NCI-H1048 (cell line): Measurements from ENCODE around the gene GCSAM.

Experiments used
- DNase-seq: peaks from one replicate; lab custom pipeline; 2025; lab: John Stamatoyannopoulos, UW

Gene GCSAM

GRCh38 chr3:112129925-112130637 lies 3.0 kb downstream of the GCSAM start:
- DNase-seq = no peak

- DNase-seq = no peak
Measured at GRCh38 chr3:112128843-112129727, 4.0 kb downstream of the GCSAM start.

- DNase-seq = no peak
Measured at GRCh38 chr3:112127522-112128494, 5.2 kb downstream of the GCSAM start.

- DNase-seq = no peak
Measured at GRCh38 chr3:112126511-112126911, 6.5 kb downstream of the GCSAM start.

GRCh38 chr3:112124907-112125607 lies 8.0 kb downstream of the GCSAM start:
- no peak for DNase-seq

- no peak for DNase-seq
Measured at GRCh38 chr3:112123548-112123947, 9.5 kb downstream of the GCSAM start.

GRCh38 chr3:112122870-112123269 lies 10.2 kb downstream of the GCSAM start:
- DNase-seq = no peak

- DNase-seq = no peak
Measured at GRCh38 chr3:112121577-112122547, 11.2 kb downstream of the GCSAM start.

GRCh38 chr3:112119962-112120836 lies 12.8 kb downstream of the GCSAM start:
- DNase-seq = no peak

GRCh38 chr3:112117841-112118571 lies 15.0 kb downstream of the GCSAM start:
- DNase-seq = no peak

GRCh38 chr3:112117415-112117814 lies 15.6 kb downstream of the GCSAM start:
- DNase-seq = no peak

GRCh38 chr3:112116748-112117186 lies 16.3 kb downstream of the GCSAM start:
- no peak for DNase-seq

- DNase-seq = no peak
Measured at GRCh38 chr3:112115806-112116383, 17.2 kb downstream of the GCSAM start.

- DNase-seq = no peak
Measured at GRCh38 chr3:112115161-112115739, 17.8 kb downstream of the GCSAM start.

GRCh38 chr3:112114576-112115160 lies 18.4 kb downstream of the GCSAM start:
- DNase-seq = no peak

- peak; percentile 3 for DNase-seq
Measured at GRCh38 chr3:112111785-112112402, 21.2 kb downstream of the GCSAM start.

GRCh38 chr3:112109322-112109721 lies 23.7 kb downstream of the GCSAM start:
- no peak for DNase-seq
